ENCODE measurements around the gene SYNJ1. TPM values are rescaled to one million over a fixed set of nuclear protein-coding genes. Genes with fewer than 3 reads are reported as not detected.

SYNJ1 gene
- total RNA-seq, 1 donor from 2014 or later = 20.5 TPM

DNA sequence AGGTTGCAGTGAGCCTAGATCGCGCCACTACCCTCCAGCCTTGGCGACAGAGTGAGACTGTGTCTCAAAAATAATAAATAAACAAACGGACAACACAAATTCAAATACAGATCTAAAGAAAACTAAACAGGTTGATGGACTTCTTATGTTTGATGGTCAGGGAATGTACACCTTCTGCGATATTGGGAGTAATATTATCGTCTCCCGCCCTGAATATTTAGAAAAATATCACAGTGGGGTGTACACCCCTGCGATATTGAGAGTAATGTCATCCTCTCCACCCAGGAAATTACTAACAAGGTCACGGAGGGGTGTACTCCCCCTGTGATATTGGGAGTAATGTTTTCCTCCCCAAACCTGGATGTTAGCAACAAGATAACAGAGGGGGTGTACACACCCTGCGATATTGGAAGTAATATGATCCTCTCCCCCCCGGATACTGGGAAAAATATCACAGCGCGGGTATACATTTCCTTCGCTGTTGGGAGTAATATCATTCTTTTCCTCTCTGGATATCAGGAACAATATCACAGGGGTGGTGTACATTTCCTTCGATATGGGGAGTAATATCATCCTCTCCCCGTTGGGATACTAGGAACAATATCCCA lies 114.3 kb downstream of the SYNJ1 start:
- intact Hi-C loops (cut with micrococcal nuclease) = loop anchor here (2.0 to 5.0 kb wide), 3 partner anchors 201 to 929 kb away; partner anchors contain the start of genes EVA1C, GART, MIS18A and SON

- intact Hi-C loops (cut with micrococcal nuclease) = loop anchor here (1.0 to 5.0 kb wide), 6 partner anchors 114 to 929 kb away; partner anchors contain the start of genes EVA1C, GART, MIS18A and SON
Measured at GRCh38 chr21:32612999-32613337, 114.8 kb downstream of the SYNJ1 start.

GRCh38 chr21:32612075-32612998 lies 115.5 kb downstream of the SYNJ1 start, which contains the start of gene CFAP298:
Gene CFAP298, minus strand, starts transcription at chr21:32612377. Its CDS starts 134 bp downstream, at chr21:32612243.
- intact Hi-C loops (cut with micrococcal nuclease) = loop anchor here (1.0 to 5.0 kb wide), 6 partner anchors 115 to 930 kb away; partner anchors contain the start of genes EVA1C, GART, MIS18A and SON

- intact Hi-C loops (cut with micrococcal nuclease) = loop anchor here (5.0 kb wide), 2 partner anchors 199 to 931 kb away; partner anchors contain the start of genes EVA1C, GART and SON
Measured at GRCh38 chr21:32611471-32611997, 116.3 kb downstream of the SYNJ1 start.

GRCh38 chr21:32610940-32611339 lies 116.9 kb downstream of the SYNJ1 start:
- intact Hi-C loops (cut with micrococcal nuclease) = loop anchor here (5.0 kb wide), 2 partner anchors 199 to 931 kb away; partner anchors contain the start of genes EVA1C, GART and SON

DNA sequence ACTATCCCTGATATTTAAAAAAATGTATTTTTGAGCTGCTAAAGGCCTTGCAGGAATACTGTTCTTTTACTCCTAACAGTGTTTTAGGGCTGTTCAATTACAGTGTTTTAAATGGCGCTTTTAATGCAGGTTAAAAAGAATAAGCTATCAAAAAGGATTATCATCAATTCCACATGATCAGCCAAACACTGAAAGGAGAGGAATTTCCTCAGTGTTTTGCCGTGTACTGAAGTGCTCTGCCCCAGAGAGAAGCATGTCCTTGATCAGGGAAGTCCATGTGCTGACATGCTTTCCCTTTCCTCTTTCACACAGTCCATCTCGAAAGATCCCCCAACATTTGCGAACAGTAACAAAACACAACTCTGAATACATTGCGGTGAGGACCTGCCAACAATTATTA lies 119.0 kb downstream of the SYNJ1 start:
- intact Hi-C loops (cut with micrococcal nuclease) = no loop called here

- intact Hi-C loops (cut with micrococcal nuclease) = no loop called here
Measured at GRCh38 chr21:32605469-32605868, 122.3 kb downstream of the SYNJ1 start.

- intact Hi-C loops (cut with micrococcal nuclease) = no loop called here
Measured at GRCh38 chr21:32604464-32604863, 123.3 kb downstream of the SYNJ1 start.

- intact Hi-C loops (cut with micrococcal nuclease) = no loop called here
Measured at GRCh38 chr21:32603131-32603530, 124.7 kb downstream of the SYNJ1 start.

DNA sequence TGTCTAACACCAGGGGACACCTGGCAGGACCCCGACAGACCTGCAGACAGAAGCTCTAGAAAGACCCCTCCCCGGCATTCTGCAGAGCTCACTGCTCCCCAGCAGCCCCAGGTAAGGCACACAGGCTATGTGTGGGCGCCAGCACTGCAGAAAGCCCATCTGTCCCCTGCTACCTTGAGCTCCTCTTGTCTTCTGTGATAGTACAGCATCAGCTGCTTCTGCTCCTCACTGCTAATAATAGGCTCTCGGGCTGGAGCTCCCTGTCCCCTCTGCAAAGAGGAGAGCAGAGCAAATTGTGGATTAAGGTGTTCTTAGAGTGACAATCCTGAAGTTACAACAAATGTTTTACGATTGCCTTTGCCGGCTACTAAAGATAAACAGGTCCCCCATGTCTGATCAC lies 125.7 kb downstream of the SYNJ1 start:
- intact Hi-C loops (cut with micrococcal nuclease) = no loop called here

DNA sequence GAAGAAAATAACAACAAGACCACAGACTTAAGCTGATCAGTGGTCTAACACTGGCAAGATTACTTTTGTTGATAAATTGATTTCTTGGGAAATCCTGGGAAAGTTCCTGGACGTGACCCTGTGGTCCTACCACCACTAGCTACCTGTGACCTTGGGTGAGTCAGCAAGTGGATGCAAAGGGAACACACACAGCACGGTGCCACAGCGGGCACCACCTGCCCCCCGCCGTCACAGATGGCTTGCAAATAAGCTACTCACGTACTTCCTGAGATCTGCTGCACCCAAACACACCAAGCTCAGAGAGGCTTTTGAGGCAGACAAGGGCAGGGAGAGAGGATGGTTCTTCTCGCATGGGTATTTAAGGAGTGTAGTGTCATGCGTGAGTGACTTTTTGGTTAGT lies 128.3 kb downstream of the SYNJ1 start:
- intact Hi-C loops (cut with micrococcal nuclease) = no loop called here

DNA sequence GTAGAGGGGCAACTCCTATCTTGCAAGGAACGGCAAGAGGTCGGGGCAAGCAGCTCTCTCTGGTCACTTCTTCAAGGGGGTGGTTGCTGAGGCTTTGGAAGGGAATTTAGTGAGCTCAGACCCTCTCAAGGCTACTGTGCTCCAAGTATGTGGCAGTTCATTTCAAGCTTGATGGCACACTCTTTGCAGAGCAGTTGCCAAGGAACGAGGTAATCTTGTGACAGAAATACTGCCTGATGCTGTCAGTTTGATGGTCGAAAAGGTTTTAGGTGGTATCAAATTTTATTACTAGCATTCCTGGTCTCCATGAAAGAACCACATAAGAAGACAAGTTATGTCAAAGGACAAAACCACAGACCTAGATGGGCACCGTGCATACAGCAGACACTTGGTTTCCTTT lies 128.7 kb downstream of the SYNJ1 start:
- intact Hi-C loops (cut with micrococcal nuclease) = no loop called here

DNA sequence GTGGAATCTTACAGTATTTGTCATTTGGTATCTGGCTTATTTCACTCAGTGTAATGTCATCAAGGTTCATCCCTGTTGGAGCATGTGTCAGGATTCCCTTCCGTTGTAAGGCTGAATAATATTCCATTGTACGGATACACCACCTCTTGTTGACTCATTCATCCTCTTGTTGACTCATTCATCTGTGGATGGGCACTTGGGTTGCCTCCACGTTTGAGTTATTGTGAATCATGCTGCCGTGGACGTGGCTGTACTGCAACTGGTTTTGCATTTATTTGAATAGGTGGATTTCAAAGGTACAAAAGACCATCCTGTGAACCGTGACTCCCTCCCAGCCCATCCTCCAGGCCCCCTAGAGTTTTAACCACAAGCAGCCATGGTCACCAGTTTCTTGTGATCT lies 130.6 kb downstream of the SYNJ1 start:
- intact Hi-C loops (cut with micrococcal nuclease) = no loop called here

- intact Hi-C loops (cut with micrococcal nuclease) = no loop called here
Measured at GRCh38 chr21:32595431-32595830, 132.4 kb downstream of the SYNJ1 start.

GRCh38 chr21:32593690-32594089 lies 134.1 kb downstream of the SYNJ1 start:
- intact Hi-C loops (cut with micrococcal nuclease) = no loop called here

DNA sequence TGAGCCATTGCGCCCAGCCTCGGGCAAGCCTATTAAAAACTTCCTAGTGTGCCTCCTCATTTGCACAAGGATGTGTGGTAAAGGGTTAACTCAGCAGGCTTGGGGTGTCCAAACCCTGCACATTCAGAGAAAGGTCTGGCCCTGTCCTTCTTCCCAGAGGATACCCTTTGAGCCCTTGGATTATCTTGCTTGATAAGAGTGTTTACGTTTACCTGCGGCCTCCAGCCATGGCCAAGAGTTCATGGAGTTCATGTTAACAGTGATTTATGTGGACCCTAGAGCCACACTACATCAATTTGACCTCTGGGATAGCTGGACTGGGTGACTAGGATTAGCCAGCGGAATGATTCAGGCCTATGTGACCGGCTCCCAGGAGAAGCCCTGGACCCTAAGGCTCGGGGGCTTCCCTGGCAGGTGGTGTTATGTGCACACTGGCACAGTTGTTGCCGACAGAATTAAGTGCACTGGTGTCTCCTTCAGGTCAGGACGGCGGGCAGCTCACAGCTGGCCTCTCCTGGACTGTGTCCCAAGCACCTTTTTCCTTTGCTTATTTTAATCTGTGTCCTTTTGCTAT lies 134.8 kb downstream of the SYNJ1 start:
- intact Hi-C loops (cut with micrococcal nuclease) = no loop called here

GRCh38 chr21:32590130-32590529 lies 137.7 kb downstream of the SYNJ1 start:
- intact Hi-C loops (cut with micrococcal nuclease) = no loop called here

GRCh38 chr21:32587651-32588050 lies 140.2 kb downstream of the SYNJ1 start:
- intact Hi-C loops (cut with micrococcal nuclease) = no loop called here

- intact Hi-C loops (cut with micrococcal nuclease) = no loop called here
Measured at GRCh38 chr21:32587120-32587519, 140.7 kb downstream of the SYNJ1 start.

DNA sequence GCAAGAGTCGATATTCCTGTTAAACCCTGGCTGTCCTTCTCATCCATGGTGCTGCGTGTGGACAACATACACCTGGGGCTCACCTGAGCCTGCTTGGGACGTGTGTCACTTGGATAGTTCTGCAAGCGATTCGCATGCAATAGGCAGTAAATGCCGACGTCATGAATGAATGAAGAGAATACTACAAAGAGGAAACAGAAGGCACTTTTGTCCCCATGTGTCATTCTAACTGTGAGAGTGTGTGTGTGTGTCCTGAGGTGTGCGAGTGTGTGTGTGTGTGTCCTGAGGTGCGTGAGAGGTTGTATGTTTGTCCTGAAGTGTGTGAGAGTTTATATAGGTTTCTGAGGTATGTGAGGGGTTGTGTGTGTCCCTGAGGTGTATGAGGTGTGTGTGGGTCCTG lies 141.8 kb downstream of the SYNJ1 start:
- intact Hi-C loops (cut with micrococcal nuclease) = no loop called here

GRCh38 chr21:32585042-32585710 lies 142.6 kb downstream of the SYNJ1 start, which contains the start of gene TCP10L:
Gene TCP10L, minus strand, starts transcription at chr21:32585523. Its CDS starts 1,219 bp downstream, at chr21:32584304.
- intact Hi-C loops (cut with micrococcal nuclease) = no loop called here
